HCT116 (cell line): ENCODE measurements around the gene HMCN2.

Source experiments
- ELF1 ChIP-seq: IDR thresholded peaks from 2 replicates; pipeline ENCODE4 v1.6.1; 2012; ENCODE audit warnings: low read depth, borderline replicate concordance
- JUND ChIP-seq: IDR thresholded peaks from 2 replicates; pipeline ENCODE4 v1.6.1; 2012
- POLR2A ChIP-seq: IDR thresholded peaks from 2 replicates; pipeline ENCODE4 v1.7.0; 2011; ENCODE audit warnings: borderline replicate concordance; ENCODE audit not compliant: insufficient read depth, insufficient read length; ENCODE audit errors: extremely low read depth
- TF ChIP-seq, protein P1 (sequence below), 3 experiments: fragments of 200-600 bp in 1 of 3; sonication (generic) in 1 of 3; IDR thresholded peaks in 2 of 3; conservative IDR thresholded peaks in 1 of 3; 2 replicates each; pipeline ENCODE4 v1.5.1; 2012 to 2017; ENCODE audit warnings: low read depth in 2 of 3, low read length in 2 of 3, antibody characterized with exemption in 1 of 3, borderline replicate concordance in 1 of 3, control low read depth in 1 of 3, mild to moderate bottlenecking in 1 of 3, mixed read lengths in 1 of 3, mixed run types in 1 of 3, moderate library complexity in 1 of 3; ENCODE audit not compliant: insufficient read depth in 1 of 3

DNA sequence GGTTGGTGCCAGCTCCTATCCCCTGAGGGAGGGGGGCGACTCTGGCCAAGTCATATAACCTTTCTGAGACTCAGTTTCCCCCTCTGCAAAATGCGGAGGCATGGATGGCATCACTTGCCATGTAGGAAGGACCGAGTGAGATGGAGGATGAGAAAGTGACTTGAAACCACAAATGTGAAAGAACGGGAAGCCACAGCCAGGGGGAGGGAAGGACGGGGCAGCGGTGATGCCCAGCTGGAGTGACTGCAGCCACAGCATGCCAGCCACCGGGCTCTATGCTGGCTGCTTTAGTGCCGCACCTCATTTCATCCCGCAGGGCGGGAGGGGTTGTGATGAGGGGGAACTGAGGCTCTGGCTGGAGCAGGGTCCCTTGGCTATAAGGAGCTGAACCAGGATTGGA, 74.5 kb downstream of the HMCN2 start:
- no peak for TF ChIP-seq ELF1
- TF ChIP-seq, protein P1, sequence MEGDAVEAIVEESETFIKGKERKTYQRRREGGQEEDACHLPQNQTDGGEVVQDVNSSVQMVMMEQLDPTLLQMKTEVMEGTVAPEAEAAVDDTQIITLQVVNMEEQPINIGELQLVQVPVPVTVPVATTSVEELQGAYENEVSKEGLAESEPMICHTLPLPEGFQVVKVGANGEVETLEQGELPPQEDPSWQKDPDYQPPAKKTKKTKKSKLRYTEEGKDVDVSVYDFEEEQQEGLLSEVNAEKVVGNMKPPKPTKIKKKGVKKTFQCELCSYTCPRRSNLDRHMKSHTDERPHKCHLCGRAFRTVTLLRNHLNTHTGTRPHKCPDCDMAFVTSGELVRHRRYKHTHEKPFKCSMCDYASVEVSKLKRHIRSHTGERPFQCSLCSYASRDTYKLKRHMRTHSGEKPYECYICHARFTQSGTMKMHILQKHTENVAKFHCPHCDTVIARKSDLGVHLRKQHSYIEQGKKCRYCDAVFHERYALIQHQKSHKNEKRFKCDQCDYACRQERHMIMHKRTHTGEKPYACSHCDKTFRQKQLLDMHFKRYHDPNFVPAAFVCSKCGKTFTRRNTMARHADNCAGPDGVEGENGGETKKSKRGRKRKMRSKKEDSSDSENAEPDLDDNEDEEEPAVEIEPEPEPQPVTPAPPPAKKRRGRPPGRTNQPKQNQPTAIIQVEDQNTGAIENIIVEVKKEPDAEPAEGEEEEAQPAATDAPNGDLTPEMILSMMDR (IDR thresholded peaks at IDR 0.05 in 2 of 3, conservative IDR thresholded peaks at IDR 0.05 in 1 of 3; ENCODE audit: borderline replicate concordance in 1 of 3, insufficient read depth in 1 of 3, low read depth in 2 of 3, low read length in 2 of 3): no peak
- no peak for TF ChIP-seq POLR2A
- no peak for TF ChIP-seq JUND
